ENCODE measurements around the gene SNED1.

SNED1 gene

DNA sequence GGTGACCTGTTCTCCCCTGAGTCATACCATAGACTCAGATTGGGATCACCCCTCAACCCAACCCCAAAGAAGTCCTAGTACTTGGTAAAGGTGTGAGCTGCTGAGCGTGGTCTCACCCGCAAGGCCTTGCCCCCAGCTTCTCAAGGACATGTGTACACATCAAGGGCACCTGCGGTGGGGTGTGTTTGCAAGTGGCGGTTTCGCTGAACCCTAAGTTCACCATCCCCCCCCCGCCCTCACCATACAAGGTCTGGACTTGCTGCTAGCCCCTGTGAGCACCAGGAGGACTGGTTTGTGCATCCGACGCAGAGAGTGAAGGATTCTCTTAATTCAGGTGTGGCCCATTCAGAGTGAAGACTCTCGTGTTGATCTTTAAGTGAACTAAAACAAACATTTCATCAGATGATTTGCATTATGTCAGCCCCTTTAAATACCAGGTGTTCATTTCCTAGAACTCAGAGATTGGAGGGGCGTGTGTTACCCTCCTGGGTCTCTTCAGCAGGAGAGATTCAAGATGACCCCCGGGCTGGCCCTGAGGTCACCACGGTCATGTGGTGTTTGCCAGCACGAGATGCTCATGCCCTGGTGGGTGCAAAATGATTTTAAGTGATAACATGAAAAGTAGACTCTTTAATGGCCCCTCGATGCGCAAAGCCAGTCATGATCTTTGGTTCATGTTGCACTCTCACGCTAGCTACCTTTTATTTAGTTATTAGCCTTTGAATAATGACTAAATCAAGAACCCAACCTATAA lies 75.8 kb downstream of the SNED1 start:
- H3K9ac ChIP-seq (ENCODE audit: low read depth, low read length): no peak overlapping the region
- H3K9me3 ChIP-seq (ENCODE audit: control insufficient read depth, insufficient read depth, low read length): no peaks in the 10 kb centered on the region
- H3K4me3 ChIP-seq (ENCODE audit: low read depth, low read length): no peak overlapping the region
- H3K36me3 ChIP-seq (ENCODE audit: control insufficient read depth, insufficient read depth, low read length): no peaks in the 10 kb centered on the region
- H3K4me1 ChIP-seq (ENCODE audit: control insufficient read depth, insufficient read depth, low read length): no peaks in the 10 kb centered on the region
- no peaks in the 10 kb centered on the region for H3K27me3 ChIP-seq (ENCODE audit: control insufficient read depth, insufficient read depth, low read length)

GRCh38 chr2:241074901-241075540 lies 76.6 kb downstream of the SNED1 start:
- no peaks in the 10 kb centered on the region for H3K36me3 ChIP-seq (ENCODE audit: control insufficient read depth, insufficient read depth, low read length)
- H3K4me3 ChIP-seq (ENCODE audit: low read depth, low read length): no peak overlapping the region
- H3K9ac ChIP-seq (ENCODE audit: low read depth, low read length): no peak overlapping the region
- H3K27me3 ChIP-seq (ENCODE audit: control insufficient read depth, insufficient read depth, low read length): no peaks in the 10 kb centered on the region
- H3K4me1 ChIP-seq (ENCODE audit: control insufficient read depth, insufficient read depth, low read length): no peaks in the 10 kb centered on the region
- no peaks in the 10 kb centered on the region for H3K9me3 ChIP-seq (ENCODE audit: control insufficient read depth, insufficient read depth, low read length)

- no peaks in the 10 kb centered on the region for H3K9me3 ChIP-seq (ENCODE audit: control insufficient read depth, insufficient read depth, low read length)
- no peaks in the 10 kb centered on the region for H3K4me1 ChIP-seq (ENCODE audit: control insufficient read depth, insufficient read depth, low read length)
- H3K9ac ChIP-seq (ENCODE audit: low read depth, low read length): no peak overlapping the region
- no peak overlapping the region for H3K4me3 ChIP-seq (ENCODE audit: low read depth, low read length)
- no peaks in the 10 kb centered on the region for H3K36me3 ChIP-seq (ENCODE audit: control insufficient read depth, insufficient read depth, low read length)
- H3K27me3 ChIP-seq (ENCODE audit: control insufficient read depth, insufficient read depth, low read length): no peaks in the 10 kb centered on the region
Observed at GRCh38 chr2:241080405-241081189, 82.2 kb downstream of the SNED1 start.

GRCh38 chr2:241081190-241081642 lies 82.8 kb downstream of the SNED1 start:
- Histone ChIP-seq H3K27me3 (ENCODE audit: control insufficient read depth, insufficient read depth, low read length) (no peaks in the 10 kb centered on the region), H3K4me1 (ENCODE audit: control insufficient read depth, insufficient read depth, low read length) (no peaks in the 10 kb centered on the region), H3K36me3 (ENCODE audit: control insufficient read depth, insufficient read depth, low read length) (no peaks in the 10 kb centered on the region), H3K9ac (ENCODE audit: low read depth, low read length) (no peak overlapping the region), H3K4me3 (ENCODE audit: low read depth, low read length) (no peak overlapping the region), H3K9me3 (ENCODE audit: control insufficient read depth, insufficient read depth, low read length) (no peaks in the 10 kb centered on the region)

GRCh38 chr2:241081643-241082340 lies 83.4 kb downstream of the SNED1 start:
- H3K9ac ChIP-seq (ENCODE audit: low read depth, low read length): no peak overlapping the region
- H3K4me1 ChIP-seq (ENCODE audit: control insufficient read depth, insufficient read depth, low read length): no peaks in the 10 kb centered on the region
- H3K36me3 ChIP-seq (ENCODE audit: control insufficient read depth, insufficient read depth, low read length): no peaks in the 10 kb centered on the region

DNA sequence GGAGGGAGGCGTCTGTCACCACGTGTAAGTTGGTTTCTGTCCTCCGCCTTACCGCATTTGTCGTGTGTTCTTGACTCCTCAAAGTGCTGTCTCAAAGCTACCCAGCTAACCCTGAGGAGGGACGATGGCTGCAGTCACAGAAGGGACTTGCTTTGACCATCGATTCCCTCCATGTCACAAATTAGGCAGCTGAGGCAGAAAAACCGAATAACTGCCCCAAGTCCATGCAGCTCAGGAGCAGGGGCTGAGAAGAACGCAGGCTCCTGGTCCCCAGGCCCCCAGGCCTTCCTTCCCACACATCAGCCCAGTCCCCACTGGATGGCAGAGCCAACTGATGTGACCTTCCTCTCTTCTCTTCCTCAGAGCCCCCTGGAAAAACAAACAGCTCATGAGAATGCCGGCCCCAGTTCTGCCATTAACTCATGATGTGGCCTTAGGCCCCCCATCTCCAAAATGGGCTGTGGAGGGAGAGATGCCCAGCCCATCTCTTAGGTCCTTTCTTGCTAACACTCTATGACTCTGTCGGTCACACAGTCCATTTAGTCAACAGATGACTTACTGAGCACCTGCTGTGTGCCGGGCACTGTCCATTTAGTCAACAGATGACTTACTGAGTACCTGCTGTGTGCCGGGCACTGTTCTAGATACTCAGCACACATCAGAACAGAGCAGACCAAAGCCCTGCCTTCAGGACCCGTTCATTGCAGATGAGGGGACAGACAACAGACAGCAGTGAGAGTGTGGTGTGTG lies 84.1 kb downstream of the SNED1 start:
- H3K9ac ChIP-seq (ENCODE audit: low read depth, low read length): no peak overlapping the region
- no peaks in the 10 kb centered on the region for H3K9me3 ChIP-seq (ENCODE audit: control insufficient read depth, insufficient read depth, low read length)
- no peak overlapping the region for H3K4me3 ChIP-seq (ENCODE audit: low read depth, low read length)
- no peaks in the 10 kb centered on the region for H3K36me3 ChIP-seq (ENCODE audit: control insufficient read depth, insufficient read depth, low read length)
- no peaks in the 10 kb centered on the region for H3K4me1 ChIP-seq (ENCODE audit: control insufficient read depth, insufficient read depth, low read length)
- no peaks in the 10 kb centered on the region for H3K27me3 ChIP-seq (ENCODE audit: control insufficient read depth, insufficient read depth, low read length)

More at GRCh38 chr2:241081643-241082340, 83.4 kb downstream of the SNED1 start:
- Histone ChIP-seq H3K27me3 (ENCODE audit: control insufficient read depth, insufficient read depth, low read length) (no peaks in the 10 kb centered on the region), H3K9me3 (ENCODE audit: control insufficient read depth, insufficient read depth, low read length) (no peaks in the 10 kb centered on the region), H3K4me3 (ENCODE audit: low read depth, low read length) (no peak overlapping the region)

GRCh38 chr2:241083091-241083415 lies 84.6 kb downstream of the SNED1 start:
- H3K27me3 ChIP-seq (ENCODE audit: control insufficient read depth, insufficient read depth, low read length): no peaks in the 10 kb centered on the region
- H3K4me3 ChIP-seq (ENCODE audit: low read depth, low read length): no peak overlapping the region
- no peaks in the 10 kb centered on the region for H3K36me3 ChIP-seq (ENCODE audit: control insufficient read depth, insufficient read depth, low read length)
- no peaks in the 10 kb centered on the region for H3K9me3 ChIP-seq (ENCODE audit: control insufficient read depth, insufficient read depth, low read length)
- no peak overlapping the region for H3K9ac ChIP-seq (ENCODE audit: low read depth, low read length)
- no peaks in the 10 kb centered on the region for H3K4me1 ChIP-seq (ENCODE audit: control insufficient read depth, insufficient read depth, low read length)

DNA sequence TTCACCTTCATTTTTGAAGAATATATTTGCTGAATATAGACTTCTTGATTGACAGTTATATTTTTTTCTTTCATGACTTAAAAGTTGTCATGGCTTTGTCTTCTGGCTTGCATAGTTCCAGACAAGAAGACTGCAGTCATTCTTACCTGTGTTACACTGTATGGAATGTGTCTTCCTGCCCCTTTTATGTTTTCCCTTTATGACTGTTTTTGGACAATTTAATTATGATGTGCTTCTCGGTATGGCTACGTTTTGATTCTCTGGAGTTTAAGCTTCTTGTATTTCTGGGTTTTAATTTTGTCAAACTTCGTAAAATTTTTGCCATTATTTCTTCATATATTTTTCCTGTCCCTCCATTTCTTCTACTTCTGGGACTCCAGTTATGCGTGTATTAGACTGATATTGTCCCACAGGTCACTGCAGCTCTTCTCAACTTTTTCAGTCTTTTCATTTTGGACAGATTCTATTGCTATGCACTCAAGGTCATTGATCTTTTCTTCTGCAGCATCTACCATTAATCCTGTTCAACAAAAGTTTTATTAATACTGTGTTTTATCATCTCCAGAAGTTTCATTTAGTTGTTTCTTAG lies 86.5 kb downstream of the SNED1 start:
- Histone ChIP-seq H3K36me3 (ENCODE audit: control insufficient read depth, insufficient read depth, low read length) (peaks cover 5% of the 10 kb centered on the region), H3K9me3 (ENCODE audit: control insufficient read depth, insufficient read depth, low read length) (no peaks in the 10 kb centered on the region), H3K4me3 (ENCODE audit: low read depth, low read length) (no peak overlapping the region), H3K27me3 (ENCODE audit: control insufficient read depth, insufficient read depth, low read length) (no peaks in the 10 kb centered on the region), H3K9ac (ENCODE audit: low read depth, low read length) (no peak overlapping the region), H3K4me1 (ENCODE audit: control insufficient read depth, insufficient read depth, low read length) (no peaks in the 10 kb centered on the region)

DNA sequence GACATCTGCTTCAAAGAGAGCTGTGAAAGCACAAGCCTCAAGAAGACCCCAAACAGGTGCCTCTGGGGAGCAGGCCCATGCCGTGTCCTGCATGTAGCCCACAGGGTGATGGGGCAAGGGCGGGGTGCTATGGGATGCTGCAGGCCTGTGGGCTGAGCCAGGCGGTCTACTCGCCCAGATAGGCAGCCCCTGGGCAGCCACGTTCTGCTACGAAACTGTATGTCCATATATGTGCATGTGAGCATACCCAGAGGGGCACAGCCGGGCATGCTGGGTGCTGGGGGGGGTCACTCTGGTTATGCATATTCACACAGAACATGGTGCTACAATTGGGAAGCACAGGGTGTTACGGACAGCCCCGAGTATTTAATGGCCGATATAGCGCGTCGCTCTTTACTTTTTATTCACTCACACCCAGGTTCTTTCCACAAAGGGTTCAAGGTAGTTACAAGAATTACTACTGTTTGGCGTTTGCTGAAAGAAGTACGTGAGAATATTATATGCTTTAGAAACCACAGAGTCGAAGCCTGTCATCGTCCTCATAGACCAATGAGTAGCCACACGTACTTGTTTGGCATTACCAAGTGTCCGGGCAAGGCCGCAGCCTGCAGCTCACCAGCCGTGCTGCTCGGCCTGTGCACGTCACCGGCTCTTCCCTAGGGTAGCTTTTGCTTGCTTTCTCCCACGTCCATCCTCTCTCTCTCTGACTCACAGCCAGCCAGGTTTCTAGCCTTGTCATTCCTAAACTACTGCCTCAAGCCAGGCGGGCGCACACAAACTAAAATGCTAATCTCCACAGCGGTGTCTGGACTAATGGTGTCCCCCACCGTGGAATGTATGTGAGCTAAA lies 89.2 kb downstream of the SNED1 start:
- no peaks in the 10 kb centered on the region for H3K4me1 ChIP-seq (ENCODE audit: control insufficient read depth, insufficient read depth, low read length)
- H3K4me3 ChIP-seq (ENCODE audit: low read depth, low read length): no peak overlapping the region
- no peaks in the 10 kb centered on the region for H3K9me3 ChIP-seq (ENCODE audit: control insufficient read depth, insufficient read depth, low read length)
- peaks cover 7% of the 10 kb centered on the region for H3K36me3 ChIP-seq (ENCODE audit: control insufficient read depth, insufficient read depth, low read length)
- H3K27me3 ChIP-seq (ENCODE audit: control insufficient read depth, insufficient read depth, low read length): no peaks in the 10 kb centered on the region
- no peak overlapping the region for H3K9ac ChIP-seq (ENCODE audit: low read depth, low read length)

DNA sequence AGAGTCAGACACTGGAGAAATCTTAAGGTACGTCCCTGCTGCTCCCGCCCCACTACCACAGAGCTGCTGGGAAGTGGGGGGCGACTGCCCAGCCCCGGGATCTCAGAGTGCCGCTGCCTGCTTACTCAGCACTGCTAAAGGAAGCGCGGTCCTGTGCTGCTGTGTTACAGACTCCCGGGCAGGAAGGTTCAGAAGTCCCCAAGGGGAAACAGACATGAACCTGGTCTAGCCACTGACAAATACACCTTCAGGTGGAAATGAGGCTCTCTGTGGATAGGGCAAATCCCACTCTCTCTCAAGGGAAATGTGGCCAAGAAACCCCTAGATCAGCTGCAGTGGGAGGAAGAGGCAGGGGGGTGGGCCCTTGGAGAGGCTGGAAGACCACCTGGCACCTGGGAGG lies 90.0 kb downstream of the SNED1 start:
- no peak overlapping the region for H3K4me3 ChIP-seq (ENCODE audit: low read depth, low read length)
- H3K36me3 ChIP-seq (ENCODE audit: control insufficient read depth, insufficient read depth, low read length): peaks cover 7% of the 10 kb centered on the region
- no peaks in the 10 kb centered on the region for H3K4me1 ChIP-seq (ENCODE audit: control insufficient read depth, insufficient read depth, low read length)
- no peaks in the 10 kb centered on the region for H3K27me3 ChIP-seq (ENCODE audit: control insufficient read depth, insufficient read depth, low read length)
- no peak overlapping the region for H3K9ac ChIP-seq (ENCODE audit: low read depth, low read length)
- H3K9me3 ChIP-seq (ENCODE audit: control insufficient read depth, insufficient read depth, low read length): no peaks in the 10 kb centered on the region
